Measurements from ENCODE around the gene BRAF.

DNA sequence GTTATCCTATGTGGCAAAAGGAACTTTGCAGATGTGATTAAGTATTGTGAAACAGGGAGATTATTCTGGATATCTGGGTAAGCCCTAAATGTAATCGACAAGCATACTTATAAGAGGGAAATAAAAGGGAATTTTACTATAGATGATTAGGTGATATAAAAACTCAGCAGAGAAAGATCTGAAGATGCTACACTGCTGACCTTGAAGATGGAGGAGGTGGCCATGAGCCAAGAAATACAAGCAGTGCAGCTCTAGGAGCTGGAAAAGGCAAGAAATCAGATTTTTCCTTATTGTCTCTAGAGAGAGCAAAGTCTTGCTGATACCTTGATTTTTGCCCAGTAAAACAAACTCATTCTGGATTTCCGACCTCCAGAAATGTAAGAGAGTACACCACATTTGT lies 67.7 kb downstream of the BRAF start:
- TF ChIP-seq CTCF (tag by site-specific recombination; IDR thresholded peaks at IDR 0.05) (no peak), PRDM1 (tag by site-specific recombination; IDR thresholded peaks at IDR 0.05) (no peak), KLF7 (tag by site-specific recombination; IDR thresholded peaks at IDR 0.05; ENCODE audit: borderline replicate concordance) (no peak), ZNF239 (tag by site-specific recombination; IDR thresholded peaks at IDR 0.05) (no peak), ZNF175 (tag by site-specific recombination; IDR thresholded peaks at IDR 0.05) (no peak), ZNF585B (tag by site-specific recombination; IDR thresholded peaks at IDR 0.05) (no peak), ZNF169 (tag by site-specific recombination; IDR thresholded peaks at IDR 0.05) (no peak), ZBTB6 (tag by site-specific recombination; IDR thresholded peaks at IDR 0.05) (no peak), TRIM28 (IDR thresholded peaks at IDR 0.05; ENCODE audit: borderline replicate concordance, low read length) (no peak), REST (tag by site-specific recombination; IDR thresholded peaks at IDR 0.05) (no peak), ZNF274 (IDR thresholded peaks at IDR 0.05; ENCODE audit: low read length) (no peak), ZNF274 (tag by site-specific recombination; IDR thresholded peaks at IDR 0.05; ENCODE audit: borderline replicate concordance) (no peak), ZNF501 (tag by site-specific recombination; IDR thresholded peaks at IDR 0.05) (no peak)
- TF ChIP-seq, protein P1, sequence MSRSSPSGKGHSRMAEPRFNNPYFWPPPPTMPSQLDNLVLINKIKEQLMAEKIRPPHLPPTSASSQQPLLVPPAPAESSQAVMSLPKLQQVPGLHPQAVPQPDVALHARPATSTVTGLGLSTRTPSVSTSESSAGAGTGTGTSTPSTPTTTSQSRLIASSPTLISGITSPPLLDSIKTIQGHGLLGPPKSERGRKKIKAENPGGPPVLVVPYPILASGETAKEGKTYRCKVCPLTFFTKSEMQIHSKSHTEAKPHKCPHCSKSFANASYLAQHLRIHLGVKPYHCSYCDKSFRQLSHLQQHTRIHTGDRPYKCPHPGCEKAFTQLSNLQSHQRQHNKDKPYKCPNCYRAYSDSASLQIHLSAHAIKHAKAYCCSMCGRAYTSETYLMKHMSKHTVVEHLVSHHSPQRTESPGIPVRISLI (tag by site-specific recombination; IDR thresholded peaks at IDR 0.05) = no peak
- TF ChIP-seq, protein P2, sequence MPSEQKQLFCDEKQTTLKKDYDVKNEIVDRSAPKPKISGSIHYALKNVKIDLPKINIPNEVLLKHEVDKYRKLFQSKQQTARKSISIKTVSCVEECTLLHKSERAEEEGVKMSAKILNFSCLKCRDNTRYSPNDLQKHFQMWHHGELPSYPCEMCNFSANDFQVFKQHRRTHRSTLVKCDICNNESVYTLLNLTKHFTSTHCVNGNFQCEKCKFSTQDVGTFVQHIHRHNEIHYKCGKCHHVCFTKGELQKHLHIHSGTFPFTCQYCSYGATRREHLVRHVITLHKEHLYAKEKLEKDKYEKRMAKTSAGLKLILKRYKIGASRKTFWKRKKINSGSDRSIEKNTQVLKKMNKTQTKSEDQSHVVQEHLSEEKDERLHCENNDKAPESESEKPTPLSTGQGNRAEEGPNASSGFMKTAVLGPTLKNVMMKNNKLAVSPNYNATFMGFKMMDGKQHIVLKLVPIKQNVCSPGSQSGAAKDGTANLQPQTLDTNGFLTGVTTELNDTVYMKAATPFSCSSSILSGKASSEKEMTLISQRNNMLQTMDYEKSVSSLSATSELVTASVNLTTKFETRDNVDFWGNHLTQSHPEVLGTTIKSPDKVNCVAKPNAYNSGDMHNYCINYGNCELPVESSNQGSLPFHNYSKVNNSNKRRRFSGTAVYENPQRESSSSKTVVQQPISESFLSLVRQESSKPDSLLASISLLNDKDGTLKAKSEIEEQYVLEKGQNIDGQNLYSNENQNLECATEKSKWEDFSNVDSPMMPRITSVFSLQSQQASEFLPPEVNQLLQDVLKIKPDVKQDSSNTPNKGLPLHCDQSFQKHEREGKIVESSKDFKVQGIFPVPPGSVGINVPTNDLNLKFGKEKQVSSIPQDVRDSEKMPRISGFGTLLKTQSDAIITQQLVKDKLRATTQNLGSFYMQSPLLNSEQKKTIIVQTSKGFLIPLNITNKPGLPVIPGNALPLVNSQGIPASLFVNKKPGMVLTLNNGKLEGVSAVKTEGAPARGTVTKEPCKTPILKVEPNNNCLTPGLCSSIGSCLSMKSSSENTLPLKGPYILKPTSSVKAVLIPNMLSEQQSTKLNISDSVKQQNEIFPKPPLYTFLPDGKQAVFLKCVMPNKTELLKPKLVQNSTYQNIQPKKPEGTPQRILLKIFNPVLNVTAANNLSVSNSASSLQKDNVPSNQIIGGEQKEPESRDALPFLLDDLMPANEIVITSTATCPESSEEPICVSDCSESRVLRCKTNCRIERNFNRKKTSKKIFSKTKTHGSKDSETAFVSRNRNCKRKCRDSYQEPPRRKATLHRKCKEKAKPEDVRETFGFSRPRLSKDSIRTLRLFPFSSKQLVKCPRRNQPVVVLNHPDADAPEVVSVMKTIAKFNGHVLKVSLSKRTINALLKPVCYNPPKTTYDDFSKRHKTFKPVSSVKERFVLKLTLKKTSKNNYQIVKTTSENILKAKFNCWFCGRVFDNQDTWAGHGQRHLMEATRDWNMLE (tag by site-specific recombination; conservative IDR thresholded peaks at IDR 0.05; ENCODE audit: low read depth) = no peak

Data from HEK293 (cell line).